Measurements from ENCODE around the gene CTRL. TPM values are rescaled to one million over a fixed set of nuclear protein-coding genes. Genes with fewer than 3 reads are reported as not detected.

CTRL gene
- total and polyA plus RNA-seq, 12 donors: 0.09 to 4.6 (median 1.2) TPM; not detected in 1

DNA sequence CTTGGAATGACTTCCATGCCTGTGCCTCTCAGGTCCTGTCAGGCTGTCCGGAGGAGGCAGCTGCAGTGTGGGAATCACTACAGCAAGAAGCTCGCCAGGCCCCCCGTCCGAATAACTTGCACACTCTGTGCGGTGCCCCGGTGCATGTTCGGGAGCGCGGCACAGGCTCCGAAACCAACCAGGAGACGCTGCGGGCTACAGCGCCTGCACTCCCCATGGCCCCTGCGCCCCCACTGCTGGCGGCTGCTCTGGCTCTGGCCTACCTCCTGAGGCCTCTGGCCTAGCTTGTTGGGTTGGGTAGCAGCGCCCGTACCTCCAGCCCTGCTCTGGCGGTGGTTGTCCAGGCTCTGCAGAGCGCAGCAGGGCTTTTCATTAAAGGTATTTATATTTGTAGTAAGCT, 45.7 kb downstream of the CTRL start:
- no peaks in the 10 kb centered on the region for H3K27me3 ChIP-seq
- no peak overlapping the region for H3K27ac ChIP-seq
- no peak for DNase-seq
- H3K9me3 ChIP-seq (replicated peaks in 1 of 3): no peaks in the 10 kb centered on the region
- intact Hi-C loops (cut with DNase I): no loop called here
- H3K4me3 ChIP-seq: no peak overlapping the region
- H3K4me1 ChIP-seq (replicated peaks in 1 of 2): peaks cover 11 to 31% of the 10 kb centered on the region in 2 donors
- WGBS, 4 donors: 91 to 98% (median 95%) methylated on average over 11 to 19 of the region's 19 CpGs
- TF ChIP-seq, protein P1, sequence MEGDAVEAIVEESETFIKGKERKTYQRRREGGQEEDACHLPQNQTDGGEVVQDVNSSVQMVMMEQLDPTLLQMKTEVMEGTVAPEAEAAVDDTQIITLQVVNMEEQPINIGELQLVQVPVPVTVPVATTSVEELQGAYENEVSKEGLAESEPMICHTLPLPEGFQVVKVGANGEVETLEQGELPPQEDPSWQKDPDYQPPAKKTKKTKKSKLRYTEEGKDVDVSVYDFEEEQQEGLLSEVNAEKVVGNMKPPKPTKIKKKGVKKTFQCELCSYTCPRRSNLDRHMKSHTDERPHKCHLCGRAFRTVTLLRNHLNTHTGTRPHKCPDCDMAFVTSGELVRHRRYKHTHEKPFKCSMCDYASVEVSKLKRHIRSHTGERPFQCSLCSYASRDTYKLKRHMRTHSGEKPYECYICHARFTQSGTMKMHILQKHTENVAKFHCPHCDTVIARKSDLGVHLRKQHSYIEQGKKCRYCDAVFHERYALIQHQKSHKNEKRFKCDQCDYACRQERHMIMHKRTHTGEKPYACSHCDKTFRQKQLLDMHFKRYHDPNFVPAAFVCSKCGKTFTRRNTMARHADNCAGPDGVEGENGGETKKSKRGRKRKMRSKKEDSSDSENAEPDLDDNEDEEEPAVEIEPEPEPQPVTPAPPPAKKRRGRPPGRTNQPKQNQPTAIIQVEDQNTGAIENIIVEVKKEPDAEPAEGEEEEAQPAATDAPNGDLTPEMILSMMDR (IDR thresholded peaks at IDR 0.05): no peak
- no peak for TF ChIP-seq POLR2A (IDR thresholded peaks at IDR 0.05)
- peaks cover 0 to 38% of the 10 kb centered on the region in 2 donors for H3K36me3 ChIP-seq (replicated peaks in 1 of 2)

DNA sequence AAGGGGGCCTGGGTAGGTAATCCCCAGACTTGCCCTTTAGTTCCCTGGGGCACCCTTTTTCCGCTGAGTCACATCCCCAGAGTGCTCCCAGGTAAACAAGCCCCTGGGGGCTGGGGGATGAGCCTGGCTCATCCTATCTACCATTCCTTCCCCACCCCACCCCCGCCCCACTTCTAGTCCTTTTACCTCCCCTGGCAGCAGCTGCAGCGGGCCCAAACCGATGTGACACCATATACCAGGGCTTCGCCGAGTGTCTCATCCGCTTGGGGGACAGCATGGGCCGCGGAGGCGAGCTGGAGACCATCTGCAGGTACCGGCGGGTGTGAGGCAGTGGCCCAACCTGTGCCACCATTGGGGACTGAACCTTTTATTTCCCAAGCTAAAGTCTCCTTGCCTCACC, 46.1 kb downstream of the CTRL start:
- Histone ChIP-seq H3K4me1 (replicated peaks in 1 of 2) (peaks cover 11 to 32% of the 10 kb centered on the region in 2 donors), H3K27ac (no peak overlapping the region), H3K4me3 (no peak overlapping the region), H3K27me3 (no peaks in the 10 kb centered on the region), H3K36me3 (replicated peaks in 1 of 2) (peaks cover 0 to 42% of the 10 kb centered on the region in 2 donors), H3K9me3 (replicated peaks in 1 of 3) (no peaks in the 10 kb centered on the region)
- DNase-seq: no peak
- WGBS, 4 donors: 87 to 94% (median 92%) methylated on average over 10 to 12 of the region's 12 CpGs
- TF ChIP-seq POLR2A (IDR thresholded peaks at IDR 0.05): no peak
- TF ChIP-seq, protein P1 (IDR thresholded peaks at IDR 0.05): no peak
- intact Hi-C loops (cut with DNase I): no loop called here

DNA sequence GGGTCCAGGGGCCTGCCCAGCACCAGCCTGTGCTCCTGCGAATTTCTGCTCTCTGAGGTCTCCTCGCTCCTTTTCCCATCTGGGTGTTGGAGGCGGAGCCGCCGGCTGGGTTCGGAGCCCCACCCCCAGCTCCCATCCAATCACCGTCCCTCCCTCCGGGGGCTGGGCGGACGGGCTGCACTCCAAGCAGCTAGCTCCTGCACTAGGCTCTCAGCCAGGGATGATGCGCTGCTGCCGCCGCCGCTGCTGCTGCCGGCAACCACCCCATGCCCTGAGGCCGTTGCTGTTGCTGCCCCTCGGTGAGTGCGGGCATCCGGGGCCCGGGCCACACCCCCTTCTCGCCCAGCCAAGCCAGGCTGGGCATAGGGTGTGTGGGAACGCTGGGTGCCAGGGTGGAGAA, 47.0 kb downstream of the CTRL start, which contains the start of gene NRN1L:
Gene NRN1L, plus strand, starts transcription at position 202 of the 400 bp plus-strand sequence. Its CDS starts 19 bp downstream, at position 221.
- H3K27ac ChIP-seq: peak within 1 kb of the TSS in 4 of 5 donors; percentile 4 to 83 (median 58)
- no peaks in the 10 kb centered on the region for H3K9me3 ChIP-seq (replicated peaks in 1 of 3)
- TF ChIP-seq, protein P1 (IDR thresholded peaks at IDR 0.05): no peak
- TF ChIP-seq POLR2A (IDR thresholded peaks at IDR 0.05): no peak
- no peak within 1 kb of the TSS for H3K4me3 ChIP-seq
- no peaks in the 10 kb centered on the region for H3K27me3 ChIP-seq
- peaks cover 0 to 51% of the 10 kb centered on the region in 2 donors for H3K36me3 ChIP-seq (replicated peaks in 1 of 2)
- H3K4me1 ChIP-seq (replicated peaks in 1 of 2): peaks cover 11 to 32% of the 10 kb centered on the region in 2 donors
- intact Hi-C loops (cut with DNase I): loop anchor here (5.0 kb wide), 1 partner anchor 43 kb away; no protein-coding TSS in a partner anchor
- WGBS, 4 donors: 22 to 39% (median 26%) methylated on average over 13 to 22 of the region's 22 CpGs
- DNase-seq: peak; percentile 93 to 96 (median 95)

GRCh38 chr16:67883872-67884261, 47.8 kb downstream of the CTRL start:
- H3K27ac ChIP-seq: peak overlapping the region in 4 of 5 donors; percentile 4 to 83 (median 54)
- peaks cover 11 to 32% of the 10 kb centered on the region in 2 donors for H3K4me1 ChIP-seq (replicated peaks in 1 of 2)
- no peak for TF ChIP-seq POLR2A (IDR thresholded peaks at IDR 0.05)
- TF ChIP-seq, protein P1 (IDR thresholded peaks at IDR 0.05): peak; percentile 58 to 81 (median 76)
- intact Hi-C loops (cut with DNase I): loop anchor here (5.0 kb wide), 1 partner anchor 43 kb away; no protein-coding TSS in a partner anchor
- peak; percentile 36 to 72 (median 61) for DNase-seq
- H3K9me3 ChIP-seq (replicated peaks in 1 of 3): no peaks in the 10 kb centered on the region
- H3K27me3 ChIP-seq: no peaks in the 10 kb centered on the region
- WGBS, 4 donors: 33 to 65% (median 63%) methylated on average over 5 to 11 of the region's 11 CpGs
- peaks cover 0 to 59% of the 10 kb centered on the region in 2 donors for H3K36me3 ChIP-seq (replicated peaks in 1 of 2)
- H3K4me3 ChIP-seq: no peak overlapping the region

All from adrenal gland (tissue), 12 donors.